Caco-2 (cell line): ENCODE data around the gene ABCA1. TPM values are rescaled to one million over a fixed set of nuclear protein-coding genes. Genes with fewer than 3 reads are reported as not detected.

Source experiments
- BruUV-seq: library from RNA; stranded (reverse); fragments of 400-500 nt; replicated peaks from 2 replicates; lab custom pipeline; 2021; lab: Mats Ljungman, UMichigan
- CTCF ChIA-PET: fragments of 300-600 bp; sonication (Branson Sonifier 250); formaldehyde crosslinking; loops from one replicate; lab custom pipeline; 2022; ENCODE audit warnings: antibody characterized with exemption; lab: Charles Lee
- POLR2A ChIA-PET: fragments of 300-600 bp; sonication (Branson Sonifier 250); formaldehyde crosslinking; loops from one replicate; lab custom pipeline; 2022; ENCODE audit warnings: antibody characterized with exemption; lab: Charles Lee
- DNase-seq, 2 experiments: peaks; one replicate each; pipeline versions ENCODE4 v3.0.0 to v3.0.0-alpha.2; 2020 to 2022
- H3K27me3 ChIP-seq: replicated peaks from 2 replicates; pipeline ENCODE4 v1.6.0; 2011; ENCODE audit warnings: low read length; ENCODE audit not compliant: control insufficient read depth, insufficient read depth
- H3K36me3 ChIP-seq: 2 replicates; pipeline ENCODE4 v1.5.1; 2011; ENCODE audit warnings: low read length; ENCODE audit not compliant: control insufficient read depth, insufficient read depth
- H3K4me1 ChIP-seq: fragments of 250-450 bp; sonication (Bioruptor Pico); 2 replicates; pipeline ENCODE4 v1.5.1; 2020; ENCODE audit warnings: mild to moderate bottlenecking
- H3K4me3 ChIP-seq: 2 replicates; pipeline ENCODE4 v1.5.1; 2011; ENCODE audit warnings: low read depth, mild to moderate bottlenecking, control low read depth, low read length
- H3K9me3 ChIP-seq: fragments of 250-450 bp; sonication (Bioruptor Pico); 2 replicates; pipeline ENCODE4 v1.5.1; 2020; ENCODE audit warnings: mild to moderate bottlenecking, moderate library complexity
- H3K27ac Mint-ChIP-seq: one replicate; pipeline ENCODE4 v1.8.0; 2022; ENCODE audit warnings: mixed read lengths; ENCODE audit not compliant: unreplicated experiment
- H3K27me3 Mint-ChIP-seq: one replicate; pipeline ENCODE4 v1.8.0; 2022; ENCODE audit warnings: mixed read lengths; ENCODE audit not compliant: insufficient read depth, unreplicated experiment
- H3K36me3 Mint-ChIP-seq: one replicate; pipeline ENCODE4 v1.8.0; 2022; ENCODE audit warnings: mild to moderate bottlenecking, mixed read lengths; ENCODE audit not compliant: insufficient read depth, unreplicated experiment
- H3K4me1 Mint-ChIP-seq: one replicate; pipeline ENCODE4 v1.8.0; 2022; ENCODE audit warnings: low read depth, mixed read lengths; ENCODE audit not compliant: unreplicated experiment
- H3K4me3 Mint-ChIP-seq: one replicate; pipeline ENCODE4 v1.8.0; 2022; ENCODE audit warnings: mild to moderate bottlenecking, moderate library complexity, mixed read lengths; ENCODE audit not compliant: unreplicated experiment
- H3K9me3 Mint-ChIP-seq: one replicate; pipeline ENCODE4 v1.8.0; 2022; ENCODE audit warnings: mixed read lengths; ENCODE audit not compliant: unreplicated experiment
- intact Hi-C: fragments of 100-400 bp; cut with micrococcal nuclease; formaldehyde crosslinking; loops from one replicate; pipeline ENCODE4 v1.10.0; 2022; ENCODE audit not compliant: unreplicated experiment
- total RNA-seq: library from RNA; stranded (reverse); gene quantifications from 2 replicates; pipeline ENCODE4 v1.2.3, GENCODE V29; 2022
- TF ChIP-seq, protein P1 (sequence below), 2 experiments: fragments of 200-600 bp in 1 of 2; IDR thresholded peaks; 1 replicate in 1 of 2; 2 replicates in 1 of 2; pipeline versions ENCODE4 v1.5.1 to v1.8.0; 2011 to 2022; ENCODE audit warnings: antibody characterized with exemption in 1 of 2, control low read depth in 1 of 2, inconsistent platforms in 1 of 2, low read depth in 1 of 2, low read length in 1 of 2, mild to moderate bottlenecking in 1 of 2, moderate library complexity in 1 of 2; ENCODE audit not compliant: insufficient read depth in 1 of 2, severe bottlenecking in 1 of 2, unreplicated experiment in 1 of 2

ABCA1 gene
- total RNA-seq, 1 experiment from 2014 or later = 14.0 TPM

DNA sequence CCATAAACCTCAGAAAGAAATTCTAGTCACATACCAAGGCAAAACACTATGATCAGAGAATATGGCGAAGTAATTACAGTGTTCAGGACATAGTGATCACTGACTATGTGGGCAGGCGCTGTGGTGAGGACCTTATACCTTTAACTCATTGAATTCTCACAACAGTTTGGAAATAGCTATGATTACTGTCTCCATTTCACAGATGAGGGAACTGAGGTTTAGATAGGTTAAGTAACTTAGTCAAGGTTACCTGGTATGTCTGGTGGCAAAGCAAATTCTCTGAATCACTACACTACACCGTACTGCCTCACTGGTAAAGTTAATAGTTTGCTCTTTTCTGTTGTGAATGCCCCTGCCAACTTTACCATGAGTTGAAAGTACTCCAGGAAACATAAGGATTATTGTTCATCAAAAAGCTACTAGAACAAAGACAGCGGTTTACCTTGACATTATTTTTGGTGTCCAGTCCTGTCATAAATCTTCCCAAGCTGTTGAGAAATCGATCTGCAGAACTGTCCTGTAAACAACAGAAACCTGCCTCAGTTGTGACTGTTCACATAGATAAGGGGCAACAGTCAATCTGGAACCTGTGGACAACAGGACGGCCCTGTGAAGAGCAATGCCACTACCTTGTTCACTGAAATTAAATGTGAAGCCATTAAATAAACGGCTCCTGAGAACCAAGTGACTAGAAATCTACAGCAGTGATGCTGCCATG lies 127.7 kb downstream of the ABCA1 start:
- Histone ChIP-seq H3K27me3 (no peaks in the 10 kb centered on the region), H3K9me3 (no peaks in the 10 kb centered on the region), H3K4me1 (no peaks in the 10 kb centered on the region), H3K36me3 (peaks cover 2% of the 10 kb centered on the region), H3K4me3 (no peak overlapping the region)
- Mint-ChIP-seq H3K4me3 (no peak overlapping the region), H3K27ac (no peak overlapping the region), H3K9me3 (no peaks in the 10 kb centered on the region), H3K36me3 (peaks cover 10% of the 10 kb centered on the region), H3K27me3 (no peaks in the 10 kb centered on the region), H3K4me1 (no peaks in the 10 kb centered on the region)
- intact Hi-C loops = no loop called here
- no TSS peak for BruUV-seq
- ChIA-PET CTCF (no interaction called here), POLR2A (no interaction called here)
- TF ChIP-seq, protein P1, sequence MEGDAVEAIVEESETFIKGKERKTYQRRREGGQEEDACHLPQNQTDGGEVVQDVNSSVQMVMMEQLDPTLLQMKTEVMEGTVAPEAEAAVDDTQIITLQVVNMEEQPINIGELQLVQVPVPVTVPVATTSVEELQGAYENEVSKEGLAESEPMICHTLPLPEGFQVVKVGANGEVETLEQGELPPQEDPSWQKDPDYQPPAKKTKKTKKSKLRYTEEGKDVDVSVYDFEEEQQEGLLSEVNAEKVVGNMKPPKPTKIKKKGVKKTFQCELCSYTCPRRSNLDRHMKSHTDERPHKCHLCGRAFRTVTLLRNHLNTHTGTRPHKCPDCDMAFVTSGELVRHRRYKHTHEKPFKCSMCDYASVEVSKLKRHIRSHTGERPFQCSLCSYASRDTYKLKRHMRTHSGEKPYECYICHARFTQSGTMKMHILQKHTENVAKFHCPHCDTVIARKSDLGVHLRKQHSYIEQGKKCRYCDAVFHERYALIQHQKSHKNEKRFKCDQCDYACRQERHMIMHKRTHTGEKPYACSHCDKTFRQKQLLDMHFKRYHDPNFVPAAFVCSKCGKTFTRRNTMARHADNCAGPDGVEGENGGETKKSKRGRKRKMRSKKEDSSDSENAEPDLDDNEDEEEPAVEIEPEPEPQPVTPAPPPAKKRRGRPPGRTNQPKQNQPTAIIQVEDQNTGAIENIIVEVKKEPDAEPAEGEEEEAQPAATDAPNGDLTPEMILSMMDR (IDR thresholded peaks at IDR 0.05; ENCODE audit: insufficient read depth in 1 of 2, low read depth in 1 of 2, low read length in 1 of 2, severe bottlenecking in 1 of 2, unreplicated experiment in 1 of 2) = no peak
- DNase-seq = no peak

DNA sequence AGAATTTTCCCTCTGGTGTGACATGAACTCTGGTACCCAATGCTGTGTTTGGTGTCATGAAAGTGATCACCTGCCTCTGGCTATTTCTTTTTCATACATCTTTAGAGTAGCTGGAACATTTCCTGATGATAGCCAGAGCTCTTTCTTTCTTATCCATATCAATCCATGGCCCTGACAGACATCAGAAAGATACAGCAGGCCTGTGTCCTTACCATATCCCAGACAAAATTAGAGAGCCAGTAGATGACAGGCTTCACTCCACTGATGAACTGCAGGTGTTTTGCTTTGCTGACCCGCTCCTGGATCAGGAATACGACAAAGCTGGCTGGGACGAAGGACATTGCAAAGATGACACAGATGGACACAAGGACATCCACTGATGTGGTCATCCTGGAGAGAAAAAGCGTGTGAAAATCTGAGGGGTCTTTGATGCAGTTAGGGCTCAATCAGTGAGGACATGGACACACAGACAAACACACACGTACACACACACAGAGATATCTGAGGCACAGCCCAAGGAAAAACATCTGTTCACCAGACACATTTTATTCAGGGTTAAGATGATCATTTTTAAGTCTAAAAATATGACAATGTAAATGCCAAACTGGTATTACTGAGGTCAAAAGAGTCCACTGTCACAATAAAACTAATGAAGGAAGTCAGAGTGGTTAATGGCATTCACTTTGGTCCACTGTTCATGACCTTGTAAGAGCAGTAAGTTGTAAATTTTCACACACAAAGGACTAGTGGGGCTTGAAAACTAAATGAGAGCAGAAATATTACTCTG lies 129.6 kb downstream of the ABCA1 start:
- intact Hi-C loops = no loop called here
- Mint-ChIP-seq H3K27ac (no peak overlapping the region), H3K9me3 (no peaks in the 10 kb centered on the region), H3K4me3 (no peak overlapping the region), H3K4me1 (no peaks in the 10 kb centered on the region), H3K36me3 (peaks cover 10% of the 10 kb centered on the region), H3K27me3 (no peaks in the 10 kb centered on the region)
- Histone ChIP-seq H3K36me3 (peaks cover 1% of the 10 kb centered on the region), H3K4me3 (no peak overlapping the region), H3K27me3 (no peaks in the 10 kb centered on the region), H3K9me3 (no peaks in the 10 kb centered on the region), H3K4me1 (no peaks in the 10 kb centered on the region)
- ChIA-PET POLR2A (no interaction called here), CTCF (no interaction called here)
- BruUV-seq = no TSS peak
- DNase-seq = no peak
- TF ChIP-seq, protein P1 (IDR thresholded peaks at IDR 0.05; ENCODE audit: insufficient read depth in 1 of 2, low read depth in 1 of 2, low read length in 1 of 2, severe bottlenecking in 1 of 2, unreplicated experiment in 1 of 2) = no peak

DNA sequence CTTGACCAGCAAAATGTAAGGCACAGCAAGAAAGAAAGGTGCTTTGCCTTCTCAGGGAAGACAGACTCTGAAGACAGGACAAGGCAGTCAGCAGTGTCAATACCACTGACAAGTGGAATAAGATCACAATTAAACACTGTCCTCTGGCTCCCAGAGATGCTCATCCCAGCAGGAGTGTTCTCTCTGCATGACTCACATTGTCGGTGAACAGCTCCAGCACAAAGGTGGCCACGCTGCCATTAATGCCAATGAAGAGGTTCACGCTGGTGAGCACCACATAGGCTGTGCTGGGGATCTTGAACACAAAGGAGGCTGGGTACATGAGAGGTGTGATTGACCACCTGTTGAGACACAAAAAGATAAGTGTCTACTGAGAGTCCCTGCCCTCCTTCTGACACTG lies 132.1 kb downstream of the ABCA1 start:
- Mint-ChIP-seq H3K9me3 (no peaks in the 10 kb centered on the region), H3K36me3 (peaks cover 27% of the 10 kb centered on the region), H3K27me3 (no peaks in the 10 kb centered on the region), H3K4me3 (no peak overlapping the region), H3K4me1 (no peaks in the 10 kb centered on the region), H3K27ac (no peak overlapping the region)
- ChIA-PET POLR2A (no interaction called here), CTCF (interaction anchor here (0.6 kb wide), 1 partner anchor 297 kb away, joined by 3 read pairs; no protein-coding TSS in a partner anchor)
- no peak for DNase-seq
- intact Hi-C loops = no loop called here
- Histone ChIP-seq H3K4me1 (no peaks in the 10 kb centered on the region), H3K36me3 (peaks cover 5% of the 10 kb centered on the region), H3K9me3 (no peaks in the 10 kb centered on the region), H3K4me3 (no peak overlapping the region), H3K27me3 (no peaks in the 10 kb centered on the region)
- no TSS peak for BruUV-seq
- TF ChIP-seq, protein P1 (IDR thresholded peaks at IDR 0.05; ENCODE audit: insufficient read depth in 1 of 2, low read depth in 1 of 2, low read length in 1 of 2, severe bottlenecking in 1 of 2, unreplicated experiment in 1 of 2) = no peak
